ENCODE data around the gene CCDC40. TPM values are rescaled to one million over a fixed set of nuclear protein-coding genes. Genes with fewer than 3 reads are reported as not detected.

Gene CCDC40
- total RNA-seq, 1 experiment from 2014 or later = 7.5 TPM

DNA sequence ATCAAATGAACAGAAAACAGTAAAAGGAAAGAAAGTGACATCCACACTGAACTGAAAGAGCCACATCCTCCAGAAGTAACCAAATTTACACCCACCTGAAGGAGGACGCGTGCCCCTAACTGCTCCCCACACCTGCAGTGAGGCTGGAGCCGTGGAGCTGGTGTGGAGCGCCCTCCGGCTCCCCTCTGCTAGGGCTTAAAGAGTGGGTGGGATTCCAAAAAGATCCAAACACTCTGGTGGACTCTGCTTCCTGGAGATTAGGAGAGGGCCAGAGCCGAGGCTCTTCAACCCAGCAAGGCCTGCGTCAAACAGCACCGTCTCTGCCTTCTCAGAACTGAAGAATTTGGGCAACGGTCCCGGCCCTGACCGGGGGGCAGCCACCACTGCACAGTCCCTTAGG is 15.2 kb downstream of the CCDC40 start:
- Histone ChIP-seq H3K9me2 (replicated peaks; ENCODE audit: low read length) (no peaks in the 10 kb centered on the region), H3K27me3 (ENCODE audit: low read length) (no peaks in the 10 kb centered on the region), H3F3A (ENCODE audit: low read length, unreplicated experiment) (no peaks in the 10 kb centered on the region), H3K36me3 (ENCODE audit: low read depth, low read length) (no peaks in the 10 kb centered on the region), H3K4me1 (ENCODE audit: insufficient read depth, low read length) (no peaks in the 10 kb centered on the region), H3K4me2 (ENCODE audit: low read length) (no peak overlapping the region), H2AFZ (ENCODE audit: low read length) (no peak overlapping the region), H3K9me3 (ENCODE audit: low read length) (no peaks in the 10 kb centered on the region), H3K4me3 (ENCODE audit: low read length) (no peak overlapping the region), H4K20me1 (ENCODE audit: low read length) (no peaks in the 10 kb centered on the region), H3K79me2 (ENCODE audit: low read length) (no peaks in the 10 kb centered on the region), H3K9ac (ENCODE audit: low read length) (no peak overlapping the region), H3K27ac (ENCODE audit: low read length) (no peak overlapping the region)
- TF ChIP-seq EZH2phosphoT487 (IDR thresholded peaks at IDR 0.05; ENCODE audit: borderline replicate concordance, low read length) = no peak
- TF ChIP-seq, protein P1, sequence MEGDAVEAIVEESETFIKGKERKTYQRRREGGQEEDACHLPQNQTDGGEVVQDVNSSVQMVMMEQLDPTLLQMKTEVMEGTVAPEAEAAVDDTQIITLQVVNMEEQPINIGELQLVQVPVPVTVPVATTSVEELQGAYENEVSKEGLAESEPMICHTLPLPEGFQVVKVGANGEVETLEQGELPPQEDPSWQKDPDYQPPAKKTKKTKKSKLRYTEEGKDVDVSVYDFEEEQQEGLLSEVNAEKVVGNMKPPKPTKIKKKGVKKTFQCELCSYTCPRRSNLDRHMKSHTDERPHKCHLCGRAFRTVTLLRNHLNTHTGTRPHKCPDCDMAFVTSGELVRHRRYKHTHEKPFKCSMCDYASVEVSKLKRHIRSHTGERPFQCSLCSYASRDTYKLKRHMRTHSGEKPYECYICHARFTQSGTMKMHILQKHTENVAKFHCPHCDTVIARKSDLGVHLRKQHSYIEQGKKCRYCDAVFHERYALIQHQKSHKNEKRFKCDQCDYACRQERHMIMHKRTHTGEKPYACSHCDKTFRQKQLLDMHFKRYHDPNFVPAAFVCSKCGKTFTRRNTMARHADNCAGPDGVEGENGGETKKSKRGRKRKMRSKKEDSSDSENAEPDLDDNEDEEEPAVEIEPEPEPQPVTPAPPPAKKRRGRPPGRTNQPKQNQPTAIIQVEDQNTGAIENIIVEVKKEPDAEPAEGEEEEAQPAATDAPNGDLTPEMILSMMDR (conservative IDR thresholded peaks at IDR 0.05; ENCODE audit: low read depth, low read length) = no peak
- no peak for TF ChIP-seq EZH2 (IDR thresholded peaks at IDR 0.05; ENCODE audit: low read length, unreplicated experiment)
- no TSS peak for BruUV-seq (replicated peaks)
- CTCF ChIA-PET = no interaction called here
- intact Hi-C loops (cut with micrococcal nuclease) = no loop called here
- POLR2A ChIA-PET (ENCODE audit: unreplicated experiment) = no interaction called here
- ATAC-seq = no peak
- DNase-seq = no peak

DNA sequence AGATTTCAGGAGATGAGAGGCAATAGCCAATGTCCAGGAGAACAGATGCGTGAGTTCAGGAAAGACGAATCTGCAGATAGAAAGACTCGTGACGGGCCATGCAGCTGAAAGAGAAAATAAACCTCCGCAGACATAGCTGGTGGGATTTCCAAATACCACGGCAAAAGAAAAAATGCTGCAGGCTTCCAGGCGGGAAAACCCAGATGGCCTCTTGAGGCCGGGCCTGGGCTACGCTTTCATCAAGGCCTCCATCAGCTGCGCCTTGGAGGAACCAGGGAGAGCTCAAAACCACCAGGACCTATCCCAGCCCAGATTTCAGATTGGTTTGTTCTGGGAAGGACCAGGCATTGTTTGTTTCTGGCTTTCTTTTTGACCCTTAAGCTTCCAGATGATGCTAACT is 16.7 kb downstream of the CCDC40 start:
- Histone ChIP-seq H3K9me2 (replicated peaks; ENCODE audit: low read length) (no peaks in the 10 kb centered on the region), H3K4me3 (ENCODE audit: low read length) (no peak overlapping the region), H3F3A (ENCODE audit: low read length, unreplicated experiment) (no peaks in the 10 kb centered on the region), H3K4me2 (ENCODE audit: low read length) (no peak overlapping the region), H3K79me2 (ENCODE audit: low read length) (no peaks in the 10 kb centered on the region), H3K9ac (ENCODE audit: low read length) (no peak overlapping the region), H3K27me3 (ENCODE audit: low read length) (no peaks in the 10 kb centered on the region), H3K36me3 (ENCODE audit: low read depth, low read length) (no peaks in the 10 kb centered on the region), H3K4me1 (ENCODE audit: insufficient read depth, low read length) (no peaks in the 10 kb centered on the region), H3K27ac (ENCODE audit: low read length) (no peak overlapping the region), H3K9me3 (ENCODE audit: low read length) (no peaks in the 10 kb centered on the region), H2AFZ (ENCODE audit: low read length) (no peak overlapping the region), H4K20me1 (ENCODE audit: low read length) (no peaks in the 10 kb centered on the region)
- ATAC-seq = no peak
- TF ChIP-seq EZH2 (IDR thresholded peaks at IDR 0.05; ENCODE audit: low read length, unreplicated experiment) (no peak), EZH2phosphoT487 (IDR thresholded peaks at IDR 0.05; ENCODE audit: borderline replicate concordance, low read length) (no peak)
- TF ChIP-seq, protein P1 (conservative IDR thresholded peaks at IDR 0.05; ENCODE audit: low read depth, low read length) = no peak
- no peak for DNase-seq
- CTCF ChIA-PET = no interaction called here
- BruUV-seq (replicated peaks) = no TSS peak
- intact Hi-C loops (cut with micrococcal nuclease) = no loop called here
- POLR2A ChIA-PET (ENCODE audit: unreplicated experiment) = no interaction called here

DNA sequence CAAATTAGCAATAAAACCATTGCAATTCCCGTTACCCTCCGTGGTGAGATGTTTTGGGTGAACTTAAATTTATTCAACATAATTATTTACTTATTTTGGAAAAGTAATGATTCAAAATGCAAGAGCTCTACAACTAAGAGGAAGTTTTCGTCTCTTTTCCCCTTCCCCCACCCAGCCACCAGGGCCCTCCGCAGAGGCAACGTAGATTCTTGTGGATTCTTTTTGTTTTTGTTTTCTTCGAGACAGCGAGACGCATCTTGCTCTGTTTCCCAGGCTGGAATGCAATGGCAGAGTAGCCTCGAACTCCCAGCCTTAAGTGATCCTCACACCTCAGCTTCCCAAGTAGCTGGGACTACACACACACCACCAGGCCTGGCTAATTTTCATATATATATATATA is 19.2 kb downstream of the CCDC40 start:
- Histone ChIP-seq H2AFZ (ENCODE audit: low read length) (no peak overlapping the region), H3K4me3 (ENCODE audit: low read length) (no peak overlapping the region), H3K4me1 (ENCODE audit: insufficient read depth, low read length) (no peaks in the 10 kb centered on the region), H3K27me3 (ENCODE audit: low read length) (no peaks in the 10 kb centered on the region), H3F3A (ENCODE audit: low read length, unreplicated experiment) (no peaks in the 10 kb centered on the region), H3K9me2 (replicated peaks; ENCODE audit: low read length) (no peaks in the 10 kb centered on the region), H3K4me2 (ENCODE audit: low read length) (no peak overlapping the region), H3K9ac (ENCODE audit: low read length) (no peak overlapping the region), H3K9me3 (ENCODE audit: low read length) (no peaks in the 10 kb centered on the region), H3K79me2 (ENCODE audit: low read length) (no peaks in the 10 kb centered on the region), H3K36me3 (ENCODE audit: low read depth, low read length) (no peaks in the 10 kb centered on the region), H4K20me1 (ENCODE audit: low read length) (no peaks in the 10 kb centered on the region), H3K27ac (ENCODE audit: low read length) (no peak overlapping the region)
- no peak for ATAC-seq
- no peak for TF ChIP-seq EZH2 (IDR thresholded peaks at IDR 0.05; ENCODE audit: low read length, unreplicated experiment)
- TF ChIP-seq EZH2phosphoT487 (IDR thresholded peaks at IDR 0.05; ENCODE audit: borderline replicate concordance, low read length) = no peak
- ChIA-PET POLR2A (ENCODE audit: unreplicated experiment) (no interaction called here), CTCF (no interaction called here)
- no peak for DNase-seq
- BruUV-seq (replicated peaks) = no TSS peak
- intact Hi-C loops (cut with micrococcal nuclease) = no loop called here
